Osteoblast (primary cell): ENCODE results near the gene NDUFV3. TPM values are rescaled to one million over a fixed set of nuclear protein-coding genes. Genes with fewer than 3 reads are reported as not detected.

Experiments used
- DNase-seq: peaks from one replicate; pipeline ENCODE4 v3.0.0; 2011; ENCODE audit warnings: low spot score, mixed read lengths; ENCODE audit not compliant: insufficient read length; ENCODE audit errors: missing footprints
- H2AFZ ChIP-seq: 2 replicates; pipeline ENCODE4 v1.6.0; 2011; ENCODE audit warnings: mild to moderate bottlenecking, low read length
- H3K27ac ChIP-seq: 2 replicates; pipeline ENCODE4 v1.5.1; 2011; ENCODE audit warnings: mild to moderate bottlenecking, low read depth, low read length, moderate library complexity
- H3K27me3 ChIP-seq: 2 replicates; pipeline ENCODE4 v1.6.0; 2012; ENCODE audit warnings: mild to moderate bottlenecking, control low read depth, inconsistent platforms, low read length, moderate library complexity; ENCODE audit not compliant: insufficient read depth
- H3K36me3 ChIP-seq: 2 replicates; pipeline ENCODE4 v1.5.1; 2011; ENCODE audit warnings: mild to moderate bottlenecking, low read length, control low read depth, moderate library complexity; ENCODE audit not compliant: insufficient read depth
- H3K4me1 ChIP-seq: 2 replicates; pipeline ENCODE4 v1.5.1; 2011; ENCODE audit warnings: mild to moderate bottlenecking, low read length, control low read depth, moderate library complexity; ENCODE audit not compliant: insufficient read depth
- H3K4me2 ChIP-seq: 2 replicates; pipeline ENCODE4 v1.6.0; 2011; ENCODE audit warnings: mild to moderate bottlenecking, low read length; ENCODE audit not compliant: insufficient read depth
- H3K4me3 ChIP-seq: fragments of 200-600 bp; sonication (generic); 3 replicates; pipeline ENCODE4 v1.5.1; 2012; ENCODE audit warnings: mild to moderate bottlenecking, low read length, inconsistent platforms; ENCODE audit not compliant: insufficient read depth
- H3K79me2 ChIP-seq: 2 replicates; pipeline ENCODE4 v1.6.0; 2012; ENCODE audit warnings: mild to moderate bottlenecking, low read length, control low read depth, inconsistent platforms; ENCODE audit not compliant: insufficient read depth
- H3K9me3 ChIP-seq: 2 replicates; pipeline ENCODE4 v1.5.1; 2011; ENCODE audit warnings: low read depth, low read length, control low read depth
- H4K20me1 ChIP-seq: 2 replicates; pipeline ENCODE4 v1.6.0; 2012; ENCODE audit warnings: mild to moderate bottlenecking, low read length, control low read depth; ENCODE audit not compliant: insufficient read depth
- CTCF ChIP-seq: IDR thresholded peaks from 2 replicates; pipeline ENCODE4 v1.5.1; 2011; ENCODE audit warnings: mild to moderate bottlenecking, low read depth, low read length, moderate library complexity; ENCODE audit errors: extremely low read depth
- total RNA-seq: library from RNA; depleted of rRNA; stranded (reverse); fragments of >200 nt; gene quantifications from 2 replicates; pipeline ENCODE4 v1.2.3, GENCODE V29; 2012

Gene NDUFV3
- total RNA-seq, 1 donor: 66.2 TPM

DNA sequence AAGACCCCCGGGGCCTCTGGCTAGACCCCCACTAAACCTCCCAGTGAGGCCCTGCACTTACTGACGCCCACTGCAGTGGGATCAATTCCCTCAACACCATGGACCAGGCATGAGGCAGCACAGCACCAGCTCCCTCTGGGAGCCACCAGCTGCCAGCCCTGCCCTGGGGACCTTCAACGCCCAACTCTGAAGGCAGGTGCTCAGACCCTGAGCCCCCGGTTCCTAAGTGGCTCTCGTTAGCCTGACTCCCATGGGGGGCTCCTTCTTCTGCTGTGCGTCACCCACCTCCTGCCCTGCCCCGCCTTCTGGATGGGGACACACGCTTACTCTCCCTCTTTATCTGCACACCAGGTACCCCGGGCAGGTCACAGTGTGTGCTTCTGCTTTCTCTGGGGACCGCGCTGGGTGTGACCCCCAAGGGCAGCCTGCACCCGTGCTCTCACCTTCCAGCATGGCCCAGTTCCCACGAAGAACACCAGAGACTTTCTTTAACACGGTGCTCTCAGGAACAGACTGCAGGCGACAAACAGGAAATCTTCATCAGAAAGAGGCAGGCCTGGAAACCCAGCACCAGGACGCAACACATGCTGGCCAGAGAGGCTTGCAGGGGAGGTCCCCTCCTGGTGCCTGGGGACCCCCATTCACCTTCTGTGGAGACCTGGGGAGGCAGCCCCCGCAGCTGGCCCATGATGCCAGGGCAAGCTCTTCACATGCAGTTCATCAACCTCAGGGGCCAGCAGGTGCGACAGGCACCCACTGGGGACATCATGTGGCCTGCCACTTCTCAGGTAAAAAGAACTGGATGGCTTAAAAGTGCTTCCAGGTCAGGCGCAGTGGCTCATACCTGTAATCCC, 41.1 kb upstream of the NDUFV3 start:
- H3K4me2 ChIP-seq: no peak overlapping the region
- H3K79me2 ChIP-seq: peaks cover 3% of the 10 kb centered on the region
- H2AFZ ChIP-seq: no peak overlapping the region
- no peak for TF ChIP-seq CTCF
- DNase-seq: peak; percentile 83
- H4K20me1 ChIP-seq: peaks cover 4% of the 10 kb centered on the region
- H3K9me3 ChIP-seq: no peaks in the 10 kb centered on the region
- H3K4me1 ChIP-seq: no peaks in the 10 kb centered on the region
- H3K27ac ChIP-seq: no peak overlapping the region
- no peaks in the 10 kb centered on the region for H3K27me3 ChIP-seq
- H3K4me3 ChIP-seq: no peak overlapping the region
- peaks cover 54% of the 10 kb centered on the region for H3K36me3 ChIP-seq

- no peaks in the 10 kb centered on the region for H3K4me1 ChIP-seq
- peaks cover 6% of the 10 kb centered on the region for H3K79me2 ChIP-seq
- no peaks in the 10 kb centered on the region for H3K9me3 ChIP-seq
- no peak overlapping the region for H2AFZ ChIP-seq
- H3K27me3 ChIP-seq: no peaks in the 10 kb centered on the region
- no peak overlapping the region for H3K4me2 ChIP-seq
- H3K27ac ChIP-seq: no peak overlapping the region
- peaks cover 7% of the 10 kb centered on the region for H4K20me1 ChIP-seq
- DNase-seq: peak; percentile 59
- H3K36me3 ChIP-seq: peaks cover 59% of the 10 kb centered on the region
- no peak for TF ChIP-seq CTCF
- H3K4me3 ChIP-seq: no peak overlapping the region
Measured at GRCh38 chr21:42852925-42853570, 40.1 kb upstream of the NDUFV3 start.

- H3K4me2 ChIP-seq: no peak overlapping the region
- H3K4me3 ChIP-seq: no peak overlapping the region
- peaks cover 65% of the 10 kb centered on the region for H3K36me3 ChIP-seq
- H3K4me1 ChIP-seq: no peaks in the 10 kb centered on the region
- H3K27ac ChIP-seq: no peak overlapping the region
- no peak overlapping the region for H2AFZ ChIP-seq
- peaks cover 10% of the 10 kb centered on the region for H3K79me2 ChIP-seq
- no peaks in the 10 kb centered on the region for H3K27me3 ChIP-seq
- no peaks in the 10 kb centered on the region for H3K9me3 ChIP-seq
- peaks cover 8% of the 10 kb centered on the region for H4K20me1 ChIP-seq
- DNase-seq: peak; percentile 14
- TF ChIP-seq CTCF: no peak
Measured at GRCh38 chr21:42853621-42854020, 39.5 kb upstream of the NDUFV3 start.
